Kidney epithelial cell (primary cell): Measurements from ENCODE around the gene TP53BP2. TPM values are rescaled to one million over a fixed set of nuclear protein-coding genes. Genes with fewer than 3 reads are reported as not detected.

Experiments used
- DNase-seq: peaks from one replicate; pipeline ENCODE4 v3.0.0-alpha.2; 2010; ENCODE audit warnings: low read depth
- H3K27me3 ChIP-seq: 2 replicates; pipeline ENCODE4 v1.6.0; 2011; ENCODE audit warnings: low read length; ENCODE audit not compliant: control insufficient read depth, insufficient read depth
- H3K36me3 ChIP-seq: 2 replicates; pipeline ENCODE4 v1.5.1; 2011; ENCODE audit warnings: low read length; ENCODE audit not compliant: control insufficient read depth, insufficient read depth
- H3K4me3 ChIP-seq: 2 replicates; pipeline ENCODE4 v1.5.1; 2011; ENCODE audit warnings: low read depth, mild to moderate bottlenecking, control low read depth, low read length
- total RNA-seq: library from RNA; depleted of rRNA; stranded (reverse); fragments of >200 nt; gene quantifications from 2 replicates; pipeline ENCODE4 v1.2.3, GENCODE V29; 2015
- TF ChIP-seq, protein P1 (sequence below): IDR thresholded peaks from 2 replicates; pipeline ENCODE4 v1.5.1; 2011; ENCODE audit warnings: mild to moderate bottlenecking, moderate library complexity, low read length, control low read depth, inconsistent platforms; ENCODE audit not compliant: insufficient read depth, poor library complexity, severe bottlenecking

TP53BP2 gene
- total RNA-seq, 1 donor from 2014 or later = 97.1 TPM

GRCh38 chr1:223758734-223759133 is 87.0 kb downstream of the TP53BP2 start:
- Histone ChIP-seq H3K4me3 (no peak overlapping the region), H3K27me3 (no peaks in the 10 kb centered on the region), H3K36me3 (peaks cover 5% of the 10 kb centered on the region)
- no peak for DNase-seq
- TF ChIP-seq, protein P1, sequence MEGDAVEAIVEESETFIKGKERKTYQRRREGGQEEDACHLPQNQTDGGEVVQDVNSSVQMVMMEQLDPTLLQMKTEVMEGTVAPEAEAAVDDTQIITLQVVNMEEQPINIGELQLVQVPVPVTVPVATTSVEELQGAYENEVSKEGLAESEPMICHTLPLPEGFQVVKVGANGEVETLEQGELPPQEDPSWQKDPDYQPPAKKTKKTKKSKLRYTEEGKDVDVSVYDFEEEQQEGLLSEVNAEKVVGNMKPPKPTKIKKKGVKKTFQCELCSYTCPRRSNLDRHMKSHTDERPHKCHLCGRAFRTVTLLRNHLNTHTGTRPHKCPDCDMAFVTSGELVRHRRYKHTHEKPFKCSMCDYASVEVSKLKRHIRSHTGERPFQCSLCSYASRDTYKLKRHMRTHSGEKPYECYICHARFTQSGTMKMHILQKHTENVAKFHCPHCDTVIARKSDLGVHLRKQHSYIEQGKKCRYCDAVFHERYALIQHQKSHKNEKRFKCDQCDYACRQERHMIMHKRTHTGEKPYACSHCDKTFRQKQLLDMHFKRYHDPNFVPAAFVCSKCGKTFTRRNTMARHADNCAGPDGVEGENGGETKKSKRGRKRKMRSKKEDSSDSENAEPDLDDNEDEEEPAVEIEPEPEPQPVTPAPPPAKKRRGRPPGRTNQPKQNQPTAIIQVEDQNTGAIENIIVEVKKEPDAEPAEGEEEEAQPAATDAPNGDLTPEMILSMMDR = no peak

GRCh38 chr1:223756806-223757700 is 88.7 kb downstream of the TP53BP2 start:
- TF ChIP-seq, protein P1 = no peak
- no peak for DNase-seq
- Histone ChIP-seq H3K27me3 (no peaks in the 10 kb centered on the region), H3K36me3 (peaks cover 6% of the 10 kb centered on the region), H3K4me3 (no peak overlapping the region)

GRCh38 chr1:223755992-223756775 is 89.6 kb downstream of the TP53BP2 start:
- H3K27me3 ChIP-seq = no peaks in the 10 kb centered on the region
- no peak overlapping the region for H3K4me3 ChIP-seq
- TF ChIP-seq, protein P1 = no peak
- DNase-seq = no peak
- peaks cover 7% of the 10 kb centered on the region for H3K36me3 ChIP-seq

DNA sequence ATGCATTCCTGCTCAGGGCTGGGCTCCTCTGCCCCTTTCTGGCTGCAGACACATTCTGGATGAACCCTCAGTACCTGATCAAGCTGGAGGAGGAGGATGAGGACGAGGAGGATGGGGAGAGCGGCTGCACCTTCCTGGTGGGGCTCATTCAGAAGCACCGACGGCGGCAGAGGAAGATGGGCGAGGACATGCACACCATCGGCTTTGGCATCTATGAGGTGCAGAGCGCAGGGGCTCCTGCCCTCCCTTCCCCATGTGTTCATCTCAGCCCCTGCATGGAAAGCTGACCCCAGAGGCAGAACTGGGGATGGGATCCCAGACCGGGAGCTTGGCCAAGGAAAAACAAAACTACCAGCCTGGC is 90.3 kb downstream of the TP53BP2 start:
- H3K4me3 ChIP-seq = no peak overlapping the region
- H3K36me3 ChIP-seq = peaks cover 8% of the 10 kb centered on the region
- no peaks in the 10 kb centered on the region for H3K27me3 ChIP-seq
- DNase-seq = no peak
- TF ChIP-seq, protein P1 = no peak

DNA sequence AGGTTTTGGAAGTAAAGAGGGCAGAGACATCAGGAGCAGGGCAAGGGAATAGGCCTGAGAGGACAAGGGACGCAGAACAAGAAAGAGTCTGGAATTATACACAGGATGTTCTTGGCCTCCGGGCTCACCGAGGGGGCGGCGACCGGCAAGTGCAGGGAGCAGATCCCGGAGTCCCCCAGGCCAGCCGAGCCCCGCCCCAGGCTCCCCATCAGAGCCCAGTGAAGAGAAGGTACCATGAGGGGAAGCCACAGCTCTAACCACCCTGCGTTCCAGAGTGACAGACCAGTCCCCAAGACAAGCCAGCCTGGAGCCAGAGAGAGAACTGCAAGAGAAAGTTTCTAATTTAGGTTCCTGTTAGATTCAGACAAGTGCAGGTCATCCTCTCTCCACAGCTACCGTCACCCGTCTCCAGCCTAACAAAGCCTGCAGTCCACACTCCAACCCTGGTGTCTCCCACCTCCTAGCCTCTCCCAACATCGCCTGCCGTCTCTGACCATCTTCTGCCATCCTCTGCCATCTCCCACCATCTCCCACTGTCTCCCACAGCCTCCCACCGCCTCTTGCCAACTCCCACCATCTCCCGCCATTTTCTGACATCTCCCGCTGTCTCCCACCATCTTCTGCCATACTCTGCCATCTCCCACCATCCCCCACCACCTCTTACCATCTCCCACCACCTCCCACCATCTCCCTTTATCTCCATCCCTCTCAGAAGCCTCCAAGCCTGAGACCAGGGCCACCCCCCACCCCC is 90.9 kb downstream of the TP53BP2 start:
- Histone ChIP-seq H3K27me3 (no peaks in the 10 kb centered on the region), H3K36me3 (peaks cover 8% of the 10 kb centered on the region), H3K4me3 (no peak overlapping the region)
- TF ChIP-seq, protein P1 = no peak
- DNase-seq = no peak
